DOHH2 (cell line): ENCODE results near the gene SEMA5A.

Experiments used
- CTCF ChIP-seq: fragments of 200-600 bp; sonication (generic); IDR thresholded peaks from one replicate; pipeline ENCODE4 v1.5.1; 2014; ENCODE audit warnings: antibody characterized with exemption, mild to moderate bottlenecking, low read depth, low read length; ENCODE audit not compliant: poor library complexity, severe bottlenecking
- EZH2phosphoT487 ChIP-seq: fragments of 200-600 bp; sonication (generic); IDR thresholded peaks from 2 replicates; pipeline ENCODE4 v1.6.1; 2017; ENCODE audit warnings: borderline replicate concordance, mild to moderate bottlenecking, antibody characterized with exemption, low read length, moderate library complexity, mixed read lengths

- TF ChIP-seq CTCF (no peak), EZH2phosphoT487 (no peak)
Measured at GRCh38 chr5:9474219-9475002, 71.5 kb downstream of the SEMA5A start.
